Lung (tissue), 12 donors: ENCODE results near the gene SLC2A6. TPM values are rescaled to one million over a fixed set of nuclear protein-coding genes. Genes with fewer than 3 reads are reported as not detected.

Source experiments
- ATAC-seq: fragments of 200-7000 bp; cut with Tn5 transposase; one replicate; pipeline ENCODE4 v1.9.1; 2020; ENCODE audit warnings: moderate number of reproducible peaks; ENCODE audit not compliant: insufficient read depth, low FRiP score
- DNase-seq, 3 donors: peaks; one replicate each; pipeline ENCODE4 v3.0.0-alpha.2; 2013 to 2017
- H3K27ac ChIP-seq, 2 donors: one replicate each; pipeline ENCODE4 v1.5.1; 2013; ENCODE audit warnings: mild to moderate bottlenecking in 2 of 2, moderate library complexity in 2 of 2, control low read depth in 1 of 2, inconsistent platforms in 1 of 2, low read depth in 1 of 2, low read length in 1 of 2
- H3K27me3 ChIP-seq, 3 donors: one replicate each; pipeline ENCODE4 v1.5.1; 2013; ENCODE audit warnings: low read length in 2 of 3; ENCODE audit not compliant: control insufficient read depth in 3 of 3, insufficient read depth in 3 of 3
- H3K36me3 ChIP-seq, 4 donors: one replicate each; pipeline ENCODE4 v1.5.1; 2013; ENCODE audit warnings: low read length in 4 of 4, mild to moderate bottlenecking in 1 of 4, moderate library complexity in 1 of 4; ENCODE audit not compliant: control insufficient read depth in 4 of 4, insufficient read depth in 4 of 4
- H3K4me1 ChIP-seq, 5 donors: one replicate each; pipeline ENCODE4 v1.5.1; 2013; ENCODE audit warnings: low read length in 5 of 5, mild to moderate bottlenecking in 2 of 5, moderate library complexity in 1 of 5; ENCODE audit not compliant: control insufficient read depth in 5 of 5, insufficient read depth in 5 of 5
- H3K4me3 ChIP-seq: one replicate; pipeline ENCODE4 v1.5.1; 2013; ENCODE audit warnings: mild to moderate bottlenecking, control low read depth, moderate library complexity
- H3K9ac ChIP-seq, 2 donors: one replicate each; pipeline ENCODE4 v1.5.1; 2013; ENCODE audit warnings: low read length in 2 of 2, control low read depth in 1 of 2; ENCODE audit not compliant: insufficient read depth in 1 of 2
- H3K9me3 ChIP-seq, 4 donors: one replicate each; pipeline ENCODE4 v1.5.1; 2013; ENCODE audit warnings: low read length in 3 of 4, mild to moderate bottlenecking in 1 of 4, moderate library complexity in 1 of 4; ENCODE audit not compliant: control insufficient read depth in 4 of 4, insufficient read depth in 3 of 4
- WGBS, 2 donors: extraction: QIAGEN DNeasy Blood & Tissue Kit; methylation state at CpG; one replicate each; pipeline ENCODE4 v1.1.7; 2013; 5-methylcytosine and 5-hydroxymethylcytosine counted together
- polyA plus RNA-seq, 2 donors: library from polyadenylated mRNA; stranded (reverse); fragments of 200-250 nt; gene quantifications; one replicate each; pipeline ENCODE4 v1.2.1, GENCODE V29; 2013
- total RNA-seq, 2 donors: library from RNA; depleted of rRNA in 1 of 2; stranded (reverse); fragments of >200 nt in 1 of 2; gene quantifications; one replicate each; pipeline ENCODE4 v1.2.1, GENCODE V29; 2014 to 2021
- TF ChIP-seq, protein P1 (sequence below): IDR thresholded peaks from 2 replicates; pipeline ENCODE4 v1.5.1; 2012; ENCODE audit warnings: mild to moderate bottlenecking; ENCODE audit errors: control extremely low read depth, extremely low read depth
- donor health status: control.
- donor health status: control.
- donor health status: Bipolar disorder and iron deficiency.
- donor health status: healthy.
- donor health status: DM: yes; HTN: yes; CAD: no.

The SLC2A6 gene
- total and polyA plus RNA-seq, 4 donors = 8.4 to 49.6 (median 18.5) TPM

DNA sequence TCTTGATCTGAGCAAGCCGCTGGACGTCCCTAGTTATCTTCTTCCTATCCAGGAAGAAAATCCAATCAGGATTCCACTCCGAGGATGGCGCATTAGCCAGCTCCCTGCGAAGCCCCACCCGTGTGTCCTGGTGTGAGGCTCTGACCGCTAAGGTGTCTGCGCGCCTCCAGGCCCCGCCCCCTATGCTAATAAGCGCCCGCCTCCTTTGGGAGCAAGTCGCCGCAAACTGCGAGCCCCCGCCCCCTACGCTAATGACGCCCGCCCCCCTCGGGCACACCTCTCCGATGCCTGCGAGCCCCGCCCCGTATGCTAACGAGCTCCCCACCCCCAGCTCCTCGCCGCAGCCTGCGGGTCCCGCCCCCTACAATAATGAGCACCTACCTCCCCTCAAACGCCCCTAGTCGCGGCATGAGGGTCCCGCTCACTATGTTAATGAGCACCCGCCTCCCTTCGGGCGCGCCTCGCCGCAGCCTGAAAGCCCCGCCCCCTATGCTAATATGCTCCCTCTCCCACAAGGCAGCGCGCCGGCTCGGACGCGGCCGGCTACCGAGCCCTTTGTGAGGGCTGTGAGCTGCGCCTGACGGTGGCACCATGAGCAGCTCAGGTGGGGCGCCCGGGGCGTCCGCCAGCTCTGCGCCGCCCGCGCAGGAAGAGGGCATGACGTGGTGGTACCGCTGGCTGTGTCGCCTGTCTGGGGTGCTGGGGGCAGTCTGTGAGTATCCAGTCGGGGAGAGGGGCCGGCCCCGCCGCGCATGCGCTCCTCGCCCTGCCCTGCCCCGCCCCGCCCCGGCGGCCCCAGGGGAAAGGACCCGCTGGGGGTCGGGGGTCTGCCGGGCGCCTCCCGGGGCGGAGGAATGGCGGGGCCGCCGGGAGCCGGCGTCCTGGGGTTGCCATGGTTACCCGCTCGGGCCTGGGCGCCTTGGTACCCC lies 19.2 kb downstream of the SLC2A6 start, which contains the start of gene CACFD1:
Gene CACFD1, plus strand, starts transcription at position 503 of the 929 bp plus-strand sequence. Its CDS starts 89 bp downstream, at position 592.
- WGBS, 2 donors = 1% methylated on average over 67 to 86 of the region's 86 CpGs

DNA sequence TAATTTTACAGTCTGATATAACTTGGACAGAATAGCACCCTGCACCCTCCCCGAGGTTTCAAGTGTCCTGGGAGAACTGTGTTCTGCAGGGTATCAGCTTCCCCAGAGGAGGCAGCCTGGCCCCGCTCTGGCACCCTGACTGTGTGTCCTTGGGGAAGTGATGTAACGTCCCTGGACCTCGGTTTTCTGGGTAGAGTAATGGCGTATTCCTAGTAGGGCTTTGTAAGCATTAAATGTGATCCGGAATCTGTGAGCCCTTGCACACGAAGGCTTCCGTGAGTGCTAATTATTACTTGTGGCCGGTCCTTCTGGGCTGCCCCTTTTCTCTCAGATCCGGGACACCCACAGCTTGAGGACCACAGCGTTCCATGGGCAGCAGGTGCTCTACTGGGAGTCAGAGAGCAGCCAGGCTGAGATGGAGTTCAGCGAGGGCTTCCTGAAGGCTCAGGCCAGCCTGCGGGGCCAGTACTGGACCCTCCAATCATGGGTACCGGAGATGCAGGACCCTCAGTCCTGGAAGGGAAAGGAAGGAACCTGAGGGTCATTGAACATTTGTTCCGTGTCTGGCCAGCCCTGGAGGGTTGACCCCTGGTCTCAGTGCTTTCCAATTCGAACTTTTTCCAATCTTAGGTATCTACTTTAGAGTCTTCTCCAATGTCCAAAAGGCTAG lies 20.1 kb downstream of the SLC2A6 start:
- ATAC-seq (no peak), DNase-seq (no peak)
- Histone ChIP-seq H3K9me3 (no peaks in the 10 kb centered on the region), H3K27me3 (no peaks in the 10 kb centered on the region), H3K4me3 (no peak overlapping the region), H3K27ac (no peak overlapping the region), H3K9ac (no peak overlapping the region), H3K36me3 (peaks cover 0 to 2% (median 0%) of the 10 kb centered on the region in 4 donors), H3K4me1 (peaks cover 0 to 22% (median 8%) of the 10 kb centered on the region in 5 donors)
- 70% methylated on average over 16 of the region's 16 CpGs for WGBS, 2 donors
- TF ChIP-seq, protein P1, sequence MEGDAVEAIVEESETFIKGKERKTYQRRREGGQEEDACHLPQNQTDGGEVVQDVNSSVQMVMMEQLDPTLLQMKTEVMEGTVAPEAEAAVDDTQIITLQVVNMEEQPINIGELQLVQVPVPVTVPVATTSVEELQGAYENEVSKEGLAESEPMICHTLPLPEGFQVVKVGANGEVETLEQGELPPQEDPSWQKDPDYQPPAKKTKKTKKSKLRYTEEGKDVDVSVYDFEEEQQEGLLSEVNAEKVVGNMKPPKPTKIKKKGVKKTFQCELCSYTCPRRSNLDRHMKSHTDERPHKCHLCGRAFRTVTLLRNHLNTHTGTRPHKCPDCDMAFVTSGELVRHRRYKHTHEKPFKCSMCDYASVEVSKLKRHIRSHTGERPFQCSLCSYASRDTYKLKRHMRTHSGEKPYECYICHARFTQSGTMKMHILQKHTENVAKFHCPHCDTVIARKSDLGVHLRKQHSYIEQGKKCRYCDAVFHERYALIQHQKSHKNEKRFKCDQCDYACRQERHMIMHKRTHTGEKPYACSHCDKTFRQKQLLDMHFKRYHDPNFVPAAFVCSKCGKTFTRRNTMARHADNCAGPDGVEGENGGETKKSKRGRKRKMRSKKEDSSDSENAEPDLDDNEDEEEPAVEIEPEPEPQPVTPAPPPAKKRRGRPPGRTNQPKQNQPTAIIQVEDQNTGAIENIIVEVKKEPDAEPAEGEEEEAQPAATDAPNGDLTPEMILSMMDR = no peak

More for the DNA sequence above, 19.2 kb downstream of the SLC2A6 start, which contains the start of gene CACFD1:
- TF ChIP-seq, protein P1 = no peak
- DNase-seq (peak; percentile 95 to 97 (median 96)), ATAC-seq (peak; percentile 87)
- no peaks in the 10 kb centered on the region for H3K9me3 ChIP-seq
- peak within 1 kb of the TSS; percentile 60 for H3K4me3 ChIP-seq
- peaks cover 0 to 15% (median 7%) of the 10 kb centered on the region in 5 donors for H3K4me1 ChIP-seq
- H3K27ac ChIP-seq = peak within 1 kb of the TSS; percentile 91
- no peaks in the 10 kb centered on the region for H3K27me3 ChIP-seq
- peaks cover 0 to 2% (median 0%) of the 10 kb centered on the region in 4 donors for H3K36me3 ChIP-seq
- H3K9ac ChIP-seq = peak within 1 kb of the TSS; percentile 39 to 81

DNA sequence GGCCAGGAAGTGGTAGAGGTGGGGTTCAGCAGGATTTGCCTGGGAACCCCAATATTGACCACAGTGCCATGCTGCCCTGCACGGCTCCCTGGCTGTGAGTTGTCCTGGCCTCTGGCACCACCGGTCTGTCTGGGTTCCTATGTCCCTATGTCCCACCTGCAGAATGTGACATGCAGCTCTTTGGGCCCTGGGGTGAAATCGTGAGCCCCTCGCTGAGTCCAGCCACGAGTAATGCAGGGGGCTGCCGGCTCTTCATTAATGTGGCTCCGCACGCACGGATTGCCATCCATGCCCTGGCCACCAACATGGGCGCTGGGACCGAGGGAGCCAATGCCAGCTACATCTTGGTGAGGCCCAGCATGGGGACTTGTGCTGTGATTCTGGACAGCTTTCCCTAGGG lies 21.2 kb downstream of the SLC2A6 start:
- Histone ChIP-seq H3K9ac (no peak overlapping the region), H3K4me1 (peaks cover 0 to 26% (median 8%) of the 10 kb centered on the region in 5 donors), H3K36me3 (no peaks in the 10 kb centered on the region), H3K9me3 (no peaks in the 10 kb centered on the region), H3K27ac (no peak overlapping the region), H3K4me3 (no peak overlapping the region), H3K27me3 (no peaks in the 10 kb centered on the region)
- 95 to 98% methylated on average over 11 of the region's 11 CpGs for WGBS, 2 donors
- TF ChIP-seq, protein P1 = no peak
- ATAC-seq (no peak), DNase-seq (no peak)
